GM18526 (cell line): ENCODE measurements around the gene EDEM1.

Experiments
- POLR2A ChIP-seq: IDR thresholded peaks from 3 replicates; pipeline ENCODE4 v1.6.1; 2011; ENCODE audit not compliant: insufficient read length; ENCODE audit errors: extremely low read depth

Gene EDEM1

GRCh38 chr3:5267252-5267651, 79.7 kb downstream of the EDEM1 start:
- no peak for TF ChIP-seq POLR2A

DNA sequence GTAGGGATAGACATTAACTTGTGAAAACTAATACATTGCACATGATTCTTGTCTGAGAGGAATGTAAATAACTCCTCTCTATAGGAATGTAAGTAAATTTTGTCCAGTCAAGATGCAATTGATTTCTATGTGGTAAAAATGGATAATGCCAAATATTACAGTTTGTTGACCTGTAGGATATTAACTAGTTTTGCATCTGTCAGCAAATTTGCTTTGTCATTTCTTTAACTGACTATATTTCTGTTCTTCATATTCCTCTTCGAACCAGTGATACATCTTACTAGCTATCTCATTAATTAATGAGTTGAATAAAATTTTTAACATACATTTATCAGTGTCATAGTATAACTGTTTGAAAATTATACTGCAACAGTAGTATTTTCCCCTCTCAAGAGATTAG, 80.4 kb downstream of the EDEM1 start:
- TF ChIP-seq POLR2A, result no peak
